Ovary (tissue), 3 donors: Measurements from ENCODE around the gene ZBTB47.

Experiments
- POLR2A ChIP-seq: fragments of 450-650 bp; IDR thresholded peaks from one replicate; pipeline ENCODE4 v1.6.1; 2017; ENCODE audit warnings: antibody characterized with exemption, mild to moderate bottlenecking, moderate library complexity
- TF ChIP-seq, protein P1 (sequence below), 3 donors: fragments of 450-650 bp in 2 of 3; fragments of 200-600 bp in 1 of 3; IDR thresholded peaks; one replicate each; pipeline versions ENCODE4 v1.5.1 to v1.8.0; 2016 to 2022; ENCODE audit warnings: antibody characterized with exemption in 3 of 3, mild to moderate bottlenecking in 1 of 3
- donor health status: DM: no; HTN: no; CAD: no.

GRCh38 chr3:42631620-42632019, 21.9 kb upstream of the ZBTB47 start:
- TF ChIP-seq, protein P1, sequence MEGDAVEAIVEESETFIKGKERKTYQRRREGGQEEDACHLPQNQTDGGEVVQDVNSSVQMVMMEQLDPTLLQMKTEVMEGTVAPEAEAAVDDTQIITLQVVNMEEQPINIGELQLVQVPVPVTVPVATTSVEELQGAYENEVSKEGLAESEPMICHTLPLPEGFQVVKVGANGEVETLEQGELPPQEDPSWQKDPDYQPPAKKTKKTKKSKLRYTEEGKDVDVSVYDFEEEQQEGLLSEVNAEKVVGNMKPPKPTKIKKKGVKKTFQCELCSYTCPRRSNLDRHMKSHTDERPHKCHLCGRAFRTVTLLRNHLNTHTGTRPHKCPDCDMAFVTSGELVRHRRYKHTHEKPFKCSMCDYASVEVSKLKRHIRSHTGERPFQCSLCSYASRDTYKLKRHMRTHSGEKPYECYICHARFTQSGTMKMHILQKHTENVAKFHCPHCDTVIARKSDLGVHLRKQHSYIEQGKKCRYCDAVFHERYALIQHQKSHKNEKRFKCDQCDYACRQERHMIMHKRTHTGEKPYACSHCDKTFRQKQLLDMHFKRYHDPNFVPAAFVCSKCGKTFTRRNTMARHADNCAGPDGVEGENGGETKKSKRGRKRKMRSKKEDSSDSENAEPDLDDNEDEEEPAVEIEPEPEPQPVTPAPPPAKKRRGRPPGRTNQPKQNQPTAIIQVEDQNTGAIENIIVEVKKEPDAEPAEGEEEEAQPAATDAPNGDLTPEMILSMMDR (IDR thresholded peaks at IDR 0.05), result no peak
- no peak for TF ChIP-seq POLR2A
